Urinary bladder (tissue), 4 donors: Measurements from ENCODE around the gene WDR4. TPM values are rescaled to one million over a fixed set of nuclear protein-coding genes. Genes with fewer than 3 reads are reported as not detected.
"Not testable (repeated sequence)": the region's sequence is repeated elsewhere in the genome, so short reads cannot be mapped to it uniquely, and the experiment has no call there.

Source experiments
- DNase-seq: peaks from one replicate; pipeline ENCODE4 v3.0.0-alpha.2; 2015; ENCODE audit errors: extremely low spot score
- H3K27ac ChIP-seq: one replicate; pipeline ENCODE4 v1.5.1; 2013; ENCODE audit warnings: low read depth, mild to moderate bottlenecking, moderate library complexity
- H3K36me3 ChIP-seq: one replicate; pipeline ENCODE4 v1.6.1; 2013; ENCODE audit warnings: mild to moderate bottlenecking, moderate library complexity; ENCODE audit not compliant: insufficient read depth
- H3K4me1 ChIP-seq: one replicate; pipeline ENCODE4 v1.6.1; 2013; ENCODE audit warnings: mild to moderate bottlenecking, moderate library complexity; ENCODE audit not compliant: insufficient read depth
- H3K4me3 ChIP-seq: one replicate; pipeline ENCODE4 v1.5.1; 2013; ENCODE audit warnings: low read depth, low read length
- WGBS: extraction: QIAGEN DNeasy Blood & Tissue Kit; methylation state at CpG from one replicate; pipeline ENCODE4 v1.1.7; 2013; 5-methylcytosine and 5-hydroxymethylcytosine counted together
- polyA plus RNA-seq: library from polyadenylated mRNA; stranded (reverse); fragments of 200-250 nt; gene quantifications from one replicate; pipeline ENCODE4 v1.2.3, GENCODE V29; 2013
- total RNA-seq: library from RNA; depleted of rRNA; stranded (reverse); fragments of >200 nt; gene quantifications from one replicate; pipeline ENCODE4 v1.2.3, GENCODE V29; 2014
- donor health status: healthy with polysubstance abuse.
- donor health status: healthy.

The WDR4 gene
- total and polyA plus RNA-seq, 2 donors, result 5.3 to 10.7 TPM

- Histone ChIP-seq H3K27ac (no peak overlapping the region), H3K36me3 (no peaks in the 10 kb centered on the region), H3K4me3 (no peak overlapping the region), H3K4me1 (no peaks in the 10 kb centered on the region)
- 74% methylated on average over 3 of the region's 3 CpGs for WGBS
- no peak for DNase-seq
These were observed 43.0 kb downstream of the WDR4 start for GRCh38 chr21:42836402-42836666.

GRCh38 chr21:42835611-42836401 lies 43.5 kb downstream of the WDR4 start:
- H3K27ac ChIP-seq, result no peak overlapping the region
- H3K4me3 ChIP-seq, result no peak overlapping the region
- 77% methylated on average over 12 of the region's 12 CpGs for WGBS
- DNase-seq, result no peak
- H3K4me1 ChIP-seq, result no peaks in the 10 kb centered on the region
- no peaks in the 10 kb centered on the region for H3K36me3 ChIP-seq

GRCh38 chr21:42835211-42835610 lies 44.1 kb downstream of the WDR4 start:
- no peak for DNase-seq
- H3K27ac ChIP-seq, result no peak overlapping the region
- WGBS, result 75% methylated on average over 6 of the region's 6 CpGs

DNA sequence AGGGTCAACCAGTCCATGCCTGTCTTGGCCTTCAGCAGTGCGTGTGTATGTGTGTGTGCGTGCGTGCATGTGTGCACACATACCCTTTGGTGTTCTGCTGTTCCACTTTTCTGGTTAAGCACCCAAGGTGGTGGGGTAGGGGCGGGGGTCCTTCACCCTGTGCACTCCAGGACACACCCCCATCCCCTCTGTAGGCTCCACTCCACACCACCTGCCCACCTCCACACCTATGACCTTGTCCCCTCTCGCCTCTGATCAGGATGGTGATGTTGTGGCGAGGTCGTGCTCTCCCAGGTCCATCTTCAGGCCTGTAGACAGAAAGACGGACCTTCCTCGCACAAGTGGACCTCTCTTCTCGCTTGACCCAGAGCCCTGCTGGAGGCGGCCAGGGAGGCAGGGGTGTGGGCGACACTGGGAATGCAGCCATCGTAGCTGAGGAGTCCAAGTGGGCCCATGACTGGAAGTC lies 44.6 kb downstream of the WDR4 start:
- no peak overlapping the region for H3K4me3 ChIP-seq
- H3K27ac ChIP-seq, result no peak overlapping the region
- H3K4me1 ChIP-seq, result no peaks in the 10 kb centered on the region
- no peaks in the 10 kb centered on the region for H3K36me3 ChIP-seq
- DNase-seq, result no peak
- whole genome bisulfite sequencing, result 91% methylated on average over 13 of the region's 13 CpGs

More at GRCh38 chr21:42835211-42835610, 44.1 kb downstream of the WDR4 start:
- no peaks in the 10 kb centered on the region for H3K36me3 ChIP-seq
- no peaks in the 10 kb centered on the region for H3K4me1 ChIP-seq
- no peak overlapping the region for H3K4me3 ChIP-seq

- Histone ChIP-seq H3K4me1 (no peaks in the 10 kb centered on the region), H3K27ac (no peak overlapping the region), H3K36me3 (no peaks in the 10 kb centered on the region), H3K4me3 (no peak overlapping the region)
- 79% methylated on average over 23 of the region's 23 CpGs for WGBS
- no peak for DNase-seq
These were observed 45.2 kb downstream of the WDR4 start for GRCh38 chr21:42833859-42834725.

DNA sequence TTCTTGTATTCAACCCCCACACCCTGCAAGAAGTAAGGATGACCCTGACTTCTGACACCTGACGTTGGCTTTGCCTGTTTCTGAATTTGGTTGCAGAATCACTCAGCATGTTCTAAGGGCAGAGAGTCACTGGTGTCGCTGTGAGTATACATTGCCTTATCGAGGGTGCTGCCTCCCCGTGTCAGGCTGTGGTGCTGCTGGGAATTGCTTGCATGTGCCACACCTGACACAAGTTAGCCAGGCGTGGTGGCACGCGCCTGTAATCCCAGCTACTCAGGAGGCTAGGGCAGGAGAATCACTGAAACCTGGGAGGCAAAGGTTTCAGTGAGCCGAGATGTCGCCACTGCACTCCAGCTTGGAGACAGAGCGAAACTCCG lies 45.9 kb downstream of the WDR4 start:
- 63% methylated on average over 11 of the region's 11 CpGs for WGBS
- DNase-seq, result no peak
- H3K36me3 ChIP-seq, result no peaks in the 10 kb centered on the region
- H3K27ac ChIP-seq, result no peak overlapping the region
- H3K4me3 ChIP-seq, result no peak overlapping the region
- H3K4me1 ChIP-seq, result no peaks in the 10 kb centered on the region

DNA sequence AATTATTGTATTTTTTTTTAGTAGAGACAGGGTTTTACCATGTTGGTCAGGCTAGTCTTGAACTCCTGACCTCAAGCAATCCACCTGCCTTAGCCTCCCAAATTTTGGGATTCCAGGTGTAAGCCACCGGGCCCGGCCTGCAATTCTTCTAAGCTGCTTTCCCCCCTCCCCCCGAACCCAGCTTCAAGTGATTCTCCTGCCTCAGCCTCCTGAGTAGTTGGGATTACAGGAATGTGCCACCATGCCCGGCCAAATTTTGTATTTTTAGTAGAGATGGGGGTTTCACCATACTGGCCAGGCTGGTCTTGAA lies 47.1 kb downstream of the WDR4 start:
- not testable (repeated sequence) for H3K4me3 ChIP-seq, DNase-seq, H3K36me3 ChIP-seq, H3K27ac ChIP-seq, H3K4me1 ChIP-seq
- 88% methylated on average over 4 of the region's 4 CpGs for WGBS

DNA sequence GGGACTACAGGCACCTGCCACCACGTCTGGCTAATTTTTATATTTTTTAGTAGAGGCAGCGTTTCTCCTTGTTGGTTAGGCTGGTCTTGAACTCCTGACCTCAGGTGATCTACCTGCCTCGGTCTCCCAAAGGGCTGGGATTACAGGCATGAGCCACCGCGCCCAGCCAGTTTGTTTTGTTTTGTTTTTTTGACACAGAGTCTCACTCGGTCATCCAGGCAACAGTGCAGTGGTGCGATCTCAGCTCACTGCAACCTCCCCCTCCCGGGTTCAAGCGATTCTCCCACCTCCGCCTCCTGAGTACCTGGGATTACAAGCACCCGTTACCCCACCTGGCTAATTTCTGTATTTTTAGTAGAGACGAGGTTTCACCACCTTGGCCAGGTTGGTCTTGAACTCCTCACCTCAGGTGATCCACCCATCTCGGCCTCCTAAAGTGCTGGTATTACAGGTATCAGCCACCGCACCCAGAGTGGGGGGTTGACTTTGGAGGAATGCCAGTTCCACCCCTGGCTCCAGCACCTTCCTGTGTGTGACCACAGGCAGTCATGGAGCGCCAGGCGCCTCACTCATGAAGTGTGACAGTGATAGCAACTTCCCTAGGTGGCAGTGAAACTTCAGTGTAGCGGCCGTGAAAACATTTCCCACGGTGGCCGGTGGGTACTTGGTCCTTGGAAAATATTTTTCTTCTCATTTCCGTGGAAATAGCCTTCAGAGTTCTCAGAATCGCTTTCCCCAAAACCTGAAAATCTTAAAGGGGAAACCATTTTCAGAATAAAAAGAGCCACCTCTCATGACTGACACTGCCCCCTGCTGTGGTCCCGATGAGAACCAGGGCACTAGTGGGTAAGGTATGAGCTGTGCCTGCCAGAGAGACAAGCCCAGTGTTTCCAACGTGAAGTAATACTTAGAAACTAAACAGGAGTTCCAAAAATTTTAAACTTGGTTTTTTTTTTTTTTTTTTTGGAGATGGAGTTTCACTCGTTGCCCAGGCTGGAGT lies 48.6 kb downstream of the WDR4 start:
- H3K36me3 ChIP-seq, result no peaks in the 10 kb centered on the region
- 67% methylated on average over 25 of the region's 25 CpGs for WGBS
- H3K4me1 ChIP-seq, result no peaks in the 10 kb centered on the region
- H3K4me3 ChIP-seq, result no peak overlapping the region
- DNase-seq, result no peak
- no peak overlapping the region for H3K27ac ChIP-seq

DNA sequence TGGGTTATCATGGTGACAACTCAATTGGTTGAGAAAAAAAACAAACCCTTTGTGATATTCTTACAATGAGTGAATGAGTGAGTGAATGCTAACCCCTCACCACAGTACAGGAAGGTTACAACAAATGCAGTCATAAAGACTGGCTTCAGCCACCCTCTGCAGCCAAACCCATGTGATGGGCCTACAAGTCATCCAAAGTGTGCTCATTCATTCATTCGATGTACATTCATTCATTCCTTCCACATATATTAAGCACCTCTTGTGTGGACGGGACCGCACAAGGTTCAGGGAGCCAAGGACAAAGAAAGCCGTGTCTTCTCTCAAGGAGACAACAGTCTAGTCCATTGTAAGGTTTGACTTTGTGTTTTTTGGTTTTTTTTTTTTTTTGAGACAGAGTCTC lies 49.4 kb downstream of the WDR4 start:
- no peak overlapping the region for H3K27ac ChIP-seq
- no peaks in the 10 kb centered on the region for H3K36me3 ChIP-seq
- H3K4me1 ChIP-seq, result no peaks in the 10 kb centered on the region
- 91% methylated on average over 4 of the region's 4 CpGs for WGBS
- no peak overlapping the region for H3K4me3 ChIP-seq
- no peak for DNase-seq

GRCh38 chr21:42829417-42829816 lies 49.9 kb downstream of the WDR4 start:
- Histone ChIP-seq H3K27ac (no peak overlapping the region), H3K4me1 (no peaks in the 10 kb centered on the region), H3K36me3 (no peaks in the 10 kb centered on the region), H3K4me3 (no peak overlapping the region)
- WGBS, result 80% methylated on average over 9 of the region's 9 CpGs
- no peak for DNase-seq

DNA sequence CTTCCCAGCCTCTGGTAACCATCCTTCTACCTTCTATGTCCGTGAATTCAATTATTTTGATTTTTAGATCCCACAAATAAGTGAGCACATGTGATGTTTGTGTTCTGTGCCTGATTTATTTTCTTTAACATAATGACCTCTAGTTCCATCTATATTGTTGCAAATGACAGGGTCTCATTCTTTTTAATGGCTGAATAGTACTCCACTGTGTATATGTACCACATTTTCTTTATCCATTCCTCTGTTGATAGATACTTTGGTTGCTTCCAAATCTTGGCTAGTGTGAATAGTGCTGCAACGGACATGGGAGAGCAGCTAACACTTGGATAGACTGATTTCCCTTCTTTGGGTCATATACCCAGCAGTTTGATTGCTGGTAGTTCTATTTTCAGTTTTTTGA lies 51.8 kb downstream of the WDR4 start:
- 73% methylated on average over 2 of the region's 2 CpGs for WGBS
- H3K4me1 ChIP-seq, result no peaks in the 10 kb centered on the region
- H3K27ac ChIP-seq, result no peak overlapping the region
- H3K4me3 ChIP-seq, result no peak overlapping the region
- no peaks in the 10 kb centered on the region for H3K36me3 ChIP-seq
- DNase-seq, result no peak

- Histone ChIP-seq H3K27ac (no peak overlapping the region), H3K4me1 (no peaks in the 10 kb centered on the region), H3K4me3 (no peak overlapping the region), H3K36me3 (no peaks in the 10 kb centered on the region)
- WGBS, result 82% methylated on average over 8 of the region's 8 CpGs
- no peak for DNase-seq
These were observed 58.5 kb downstream of the WDR4 start for GRCh38 chr21:42820616-42821465.
